Stimulated activated CD8-positive, alpha-beta memory T cell treated with anti-CD3 and anti-CD28 coated beads, Interleukin-4, amount 100 ng/mL, for 4 hours (primary cell): ENCODE data around the gene TMEM200A.

ENCODE experiments used
- DNase-seq, 2 donors: peaks; one replicate each; pipeline ENCODE4 v3.0.0-alpha.2; 2020; ENCODE audit warnings: low read depth in 2 of 2, low spot score in 1 of 2

The TMEM200A gene

GRCh38 chr6:130423044-130423443 is 57.2 kb downstream of the TMEM200A start:
- DNase-seq, result no peak

DNA sequence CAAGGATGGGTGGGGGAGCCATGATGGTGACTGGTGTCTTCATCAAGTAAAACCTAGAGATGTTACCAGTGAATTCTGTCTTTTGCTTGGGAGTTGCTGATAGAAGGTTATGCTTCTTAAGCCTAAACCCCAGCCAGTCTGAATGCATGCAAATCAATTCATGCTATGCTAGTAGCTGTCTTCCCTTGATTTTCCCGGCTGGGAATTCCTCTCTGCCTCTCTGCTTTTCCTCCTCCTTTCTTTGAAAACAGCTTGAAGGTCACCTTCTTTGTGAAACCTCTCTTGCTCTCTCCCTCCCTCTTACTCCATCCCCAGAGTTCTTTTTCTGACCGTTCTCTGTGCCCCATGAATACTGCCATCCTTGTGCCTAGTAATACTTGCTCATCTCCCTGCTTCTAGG is 58.9 kb downstream of the TMEM200A start:
- no peak for DNase-seq

DNA sequence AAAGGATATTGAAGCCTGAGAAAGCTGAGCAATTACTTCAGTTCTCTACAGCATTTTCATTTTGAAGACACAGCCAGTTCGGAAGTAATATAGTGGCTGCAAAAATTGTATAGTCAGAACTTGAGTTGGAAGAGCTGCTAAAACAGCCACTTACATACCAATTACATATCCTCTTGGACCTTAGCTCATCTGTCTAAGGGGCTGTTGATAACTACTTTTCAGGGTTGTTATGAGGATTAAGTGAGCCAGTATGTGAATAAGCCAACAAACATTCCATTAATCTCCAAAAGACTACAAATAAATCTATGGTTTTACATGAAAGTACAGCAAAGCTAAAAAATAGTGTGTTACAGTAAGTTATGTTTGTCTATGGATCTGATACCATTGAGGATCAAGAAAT is 59.7 kb downstream of the TMEM200A start:
- DNase-seq, result no peak

- no peak for DNase-seq
Measured at GRCh38 chr6:130426066-130426721, 60.4 kb downstream of the TMEM200A start.

GRCh38 chr6:130431346-130431852 is 65.6 kb downstream of the TMEM200A start:
- DNase-seq, result no peak

DNA sequence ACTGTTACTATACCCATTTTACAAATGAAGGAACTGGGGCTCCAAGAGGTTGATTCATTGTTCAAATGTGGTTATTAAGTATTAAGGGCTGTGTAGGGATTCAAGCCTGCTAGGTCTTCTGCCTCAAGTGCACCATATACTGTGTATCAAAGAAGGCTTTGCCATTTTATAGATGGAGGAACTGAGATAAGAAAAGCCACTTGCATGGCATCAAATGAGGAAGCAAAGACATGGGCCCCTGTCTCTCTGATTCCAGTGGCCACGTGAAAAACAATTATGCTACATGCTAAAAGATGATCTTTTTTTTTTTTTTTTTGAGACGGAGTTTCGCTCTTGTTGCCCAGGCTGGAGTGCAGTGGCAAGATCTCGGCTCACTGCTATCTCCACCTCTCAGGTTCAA is 67.0 kb downstream of the TMEM200A start:
- DNase-seq, result no peak

- DNase-seq, result no peak
Measured at GRCh38 chr6:130434174-130434873, 68.5 kb downstream of the TMEM200A start.

- DNase-seq, result no peak
Measured at GRCh38 chr6:130435181-130435580, 69.4 kb downstream of the TMEM200A start.

- DNase-seq, result no peak
Measured at GRCh38 chr6:130437961-130438360, 72.1 kb downstream of the TMEM200A start.

DNA sequence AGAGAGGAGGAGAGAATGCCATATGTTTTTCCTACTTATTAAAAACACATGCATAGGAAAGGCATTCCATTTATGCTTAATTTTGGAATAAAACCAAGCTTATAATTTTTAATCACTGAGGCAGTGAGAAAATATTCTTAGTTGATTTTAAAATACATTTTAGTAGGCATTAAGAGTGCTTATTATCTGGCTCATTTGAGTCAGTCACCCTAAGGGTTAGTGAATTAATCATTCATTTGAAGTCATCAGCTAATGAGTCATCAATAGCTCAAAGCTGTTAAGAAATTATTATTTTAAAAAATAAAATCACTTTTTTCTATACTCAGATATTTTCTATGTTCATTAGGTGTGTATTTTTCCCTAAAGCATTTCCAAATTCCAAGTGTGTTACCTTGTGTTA is 81.6 kb downstream of the TMEM200A start:
- DNase-seq, result no peak

DNA sequence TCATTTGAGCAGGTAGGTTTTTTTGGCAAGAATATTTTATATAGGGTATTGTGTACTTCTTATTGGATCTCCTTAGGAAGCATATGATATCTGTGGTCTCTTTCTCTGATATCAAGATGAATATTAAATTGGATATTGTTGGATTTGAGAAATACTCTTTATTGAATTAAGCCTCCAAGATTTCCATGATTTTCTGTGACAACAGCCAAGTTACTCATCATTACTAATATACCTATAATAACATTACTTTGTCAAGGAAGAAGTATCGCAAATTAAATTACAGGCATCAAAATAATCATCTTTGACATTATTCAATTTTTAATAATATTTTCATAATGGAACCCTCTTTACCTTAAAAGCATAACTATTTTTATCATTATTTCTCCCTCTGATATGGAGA is 86.5 kb downstream of the TMEM200A start:
- DNase-seq, result no peak

GRCh38 chr6:130453230-130453629 is 87.4 kb downstream of the TMEM200A start:
- no peak for DNase-seq

GRCh38 chr6:130457605-130458004 is 91.8 kb downstream of the TMEM200A start:
- DNase-seq, result no peak

DNA sequence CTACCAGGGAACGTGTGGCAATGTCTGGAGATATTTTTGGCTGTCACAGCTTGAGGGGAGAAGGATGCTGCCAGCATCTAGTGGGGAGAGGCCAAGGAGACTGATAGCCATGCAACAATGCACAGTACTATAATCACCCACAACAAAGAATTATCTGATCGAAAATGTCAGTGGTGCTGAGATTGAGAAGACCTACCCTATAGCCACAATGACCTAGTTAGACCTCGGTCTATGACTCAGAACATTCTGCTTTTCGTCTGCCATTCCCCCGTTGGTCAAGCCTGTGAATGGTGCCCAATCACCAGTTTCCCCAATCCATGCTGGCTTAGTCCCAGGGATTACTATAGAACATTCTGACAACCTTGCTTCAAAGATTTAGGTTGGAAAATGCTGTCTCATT is 93.5 kb downstream of the TMEM200A start:
- no peak for DNase-seq

DNA sequence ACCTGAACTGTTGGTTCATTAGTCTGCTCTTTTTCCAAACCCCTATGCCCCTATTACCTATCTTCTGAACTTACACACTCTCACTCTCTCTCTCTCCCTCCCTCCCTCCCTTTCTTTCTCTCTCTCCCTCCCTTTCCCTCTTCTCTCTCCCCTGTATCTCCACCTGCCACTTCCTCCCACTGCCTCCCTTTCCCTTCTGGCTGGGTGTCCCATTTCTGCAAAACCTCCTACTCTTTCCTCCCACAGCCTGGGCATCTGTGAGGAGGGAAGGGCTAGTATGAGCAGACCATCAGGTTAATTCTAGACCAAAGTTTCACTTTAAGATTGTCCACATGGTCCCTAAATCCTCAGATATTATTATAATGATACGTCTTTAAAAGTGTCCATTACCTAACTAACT is 95.1 kb downstream of the TMEM200A start:
- no peak for DNase-seq

- no peak for DNase-seq
Measured at GRCh38 chr6:130466052-130466747, 100.4 kb downstream of the TMEM200A start.

DNA sequence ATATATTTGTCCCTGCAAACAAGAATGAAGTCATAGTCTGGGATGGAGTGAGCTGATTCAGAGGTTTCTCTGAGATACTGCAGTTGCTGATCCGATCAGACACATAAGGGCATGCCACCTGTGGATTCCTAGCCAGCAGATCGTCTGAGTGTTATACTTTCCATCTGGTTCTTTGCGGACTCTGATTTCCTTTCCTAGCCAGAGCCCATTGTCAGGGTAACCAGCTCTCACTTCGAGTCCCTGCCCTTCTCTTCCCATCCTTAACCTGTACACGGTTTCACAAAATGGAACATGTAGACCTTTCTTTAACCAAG is 100.9 kb downstream of the TMEM200A start:
- no peak for DNase-seq

- DNase-seq, result no peak
Measured at GRCh38 chr6:130467146-130468050, 101.6 kb downstream of the TMEM200A start.

DNA sequence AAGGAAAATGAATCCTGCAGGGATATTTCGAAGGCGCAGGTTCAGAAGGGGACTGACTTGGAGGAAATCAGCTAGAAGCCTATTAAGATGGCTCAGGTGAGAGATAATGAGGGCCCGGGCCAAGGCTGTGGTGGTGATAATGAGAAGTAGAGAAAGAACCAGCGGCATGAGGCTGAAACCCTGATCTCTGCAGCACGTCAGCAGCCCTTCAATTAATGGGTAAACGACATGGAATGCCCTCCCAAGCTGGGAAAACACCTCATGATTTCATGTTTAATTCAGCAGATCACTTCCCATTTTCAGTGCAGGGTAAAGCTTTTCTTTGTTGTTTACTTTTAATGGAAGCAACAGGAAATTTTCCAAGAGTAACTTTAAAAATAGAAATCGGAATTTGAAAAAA is 104.9 kb downstream of the TMEM200A start:
- DNase-seq, result no peak

DNA sequence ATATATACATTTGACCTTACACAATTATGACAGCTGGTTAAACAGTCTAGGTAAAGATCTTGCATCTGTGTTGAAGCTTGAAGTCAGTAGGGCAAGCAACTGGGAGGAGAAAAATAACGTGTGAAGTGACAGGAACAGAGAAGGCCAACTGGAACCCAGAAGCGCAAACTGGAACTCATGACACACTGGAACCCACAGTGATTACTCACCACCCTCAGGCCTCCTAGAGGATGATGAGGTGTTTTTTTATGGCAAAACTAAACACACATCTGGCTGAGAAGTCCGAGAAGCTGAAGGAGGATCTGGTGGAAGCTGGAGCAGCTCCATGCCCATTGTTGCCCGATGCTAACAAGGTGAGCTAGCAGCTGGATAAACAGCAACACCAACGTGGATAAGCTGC is 108.1 kb downstream of the TMEM200A start:
- no peak for DNase-seq

DNA sequence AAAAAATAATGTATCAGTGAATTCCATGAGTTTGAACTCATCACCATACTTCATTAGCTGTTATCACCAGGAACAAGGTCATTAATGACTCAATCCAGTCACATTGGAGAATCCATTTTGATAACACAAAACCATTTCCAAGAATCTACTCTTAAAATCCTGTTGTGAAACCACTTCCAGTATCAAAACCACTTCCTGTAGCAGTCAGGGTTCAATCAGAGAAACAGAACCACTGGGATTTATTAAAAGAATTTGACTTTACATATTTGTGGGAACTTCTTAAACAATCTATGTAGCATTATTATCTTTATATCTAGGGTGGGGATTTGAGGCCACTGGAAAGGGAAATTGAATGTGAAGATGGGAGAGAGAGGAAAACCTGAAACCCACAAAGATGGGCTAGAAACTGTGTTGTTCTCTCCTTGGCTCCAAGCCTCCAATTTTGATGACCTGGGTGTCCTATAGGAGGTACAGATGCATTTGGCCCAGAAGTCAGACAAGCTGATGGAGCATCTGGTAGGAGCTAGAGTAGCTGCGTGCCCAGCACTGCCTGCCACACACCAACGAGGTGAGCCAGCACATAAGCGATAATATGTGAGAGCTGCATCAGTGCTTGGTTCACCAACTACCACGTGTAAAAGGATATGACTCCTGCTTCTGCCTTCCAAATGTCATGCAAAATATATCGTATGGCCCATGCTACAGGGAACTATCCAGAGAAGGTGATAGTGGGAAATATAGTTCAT is 117.0 kb downstream of the TMEM200A start:
- no peak for DNase-seq
